HCT116 (cell line): Measurements from ENCODE around the gene LRRN4CL. TPM values are rescaled to one million over a fixed set of nuclear protein-coding genes. Genes with fewer than 3 reads are reported as not detected.

Experiments used
- ATAC-seq: fragments of 200-7000 bp; cut with Tn5 transposase; 2 replicates; pipeline ENCODE4 v1.9.1; 2020; ENCODE audit warnings: mild to moderate bottlenecking, moderate library complexity
- BruUV-seq: library from RNA; stranded (reverse); fragments of 400-500 nt; replicated peaks from 2 replicates; lab custom pipeline; 2021; lab: Mats Ljungman, UMichigan
- CTCF ChIA-PET: fragments of 300-600 bp; sonication (Branson Sonifier 250); formaldehyde crosslinking; loops from one replicate; lab custom pipeline; 2021; ENCODE audit warnings: antibody characterized with exemption; lab: Charles Lee
- POLR2A ChIA-PET: fragments of 300-600, 350-600 bp; sonication (Branson Sonifier 250); formaldehyde crosslinking; loops from one replicate; lab custom pipeline; 2021; ENCODE audit warnings: antibody characterized with exemption; lab: Charles Lee
- RAD21 ChIA-PET, 2 experiments: fragments of 300-600 bp; sonication (Branson Sonifier 250); formaldehyde crosslinking; loops; one replicate each; lab custom pipeline; 2023; ENCODE audit warnings: low total read pairs in 2 of 2; ENCODE audit not compliant: uncharacterized antibody in 2 of 2, unreplicated experiment in 2 of 2, low non-redundant PET in 1 of 2; lab: Charles Lee
- DNase-seq: peaks from one replicate; pipeline ENCODE4 v3.0.0-alpha.2; 2010; ENCODE audit warnings: low read depth, low spot score
- H2AFZ ChIP-seq: fragments of 200-600 bp; shearing (Covaris generic), sonication (generic); 2 replicates; pipeline ENCODE4 v1.6.1; 2017; ENCODE audit warnings: low read depth, mixed run types, mixed read lengths, antibody characterized with exemption, low read length; ENCODE audit not compliant: poor library complexity, severe bottlenecking
- H3K27ac ChIP-seq: 2 replicates; pipeline ENCODE4 v1.5.1; 2012; ENCODE audit warnings: low read depth, low read length
- H3K27me3 ChIP-seq: fragments of 200-600 bp; sonication (generic); 2 replicates; pipeline ENCODE4 v1.6.1; 2016; ENCODE audit warnings: mixed run types, low read length, mixed read lengths; ENCODE audit not compliant: insufficient read depth
- H3K36me3 ChIP-seq, 2 experiments: fragments of 200-500 bp in 1 of 2; fragments of 200-600 bp in 1 of 2; sonication (Bioruptor generic) in 1 of 2; sonication (generic) in 1 of 2; 2 replicates each; pipeline versions ENCODE4 v1.5.1 to v1.6.1; 2014 to 2016; ENCODE audit warnings: low read length in 2 of 2, inconsistent platforms in 1 of 2, mixed read lengths in 1 of 2, mixed run types in 1 of 2; ENCODE audit not compliant: insufficient read depth in 2 of 2, control insufficient read depth in 1 of 2
- H3K4me1 ChIP-seq, 2 experiments: fragments of 200-600 bp in 1 of 2; sonication (generic) in 1 of 2; 2 replicates each; pipeline versions ENCODE4 v1.5.1 to v1.6.1; 2012 to 2017; ENCODE audit warnings: low read length in 2 of 2, inconsistent platforms in 1 of 2, mild to moderate bottlenecking in 1 of 2, mixed read lengths in 1 of 2, mixed run types in 1 of 2, moderate library complexity in 1 of 2; ENCODE audit not compliant: insufficient read depth in 2 of 2, control insufficient read depth in 1 of 2
- H3K4me2 ChIP-seq: fragments of 200-600 bp; sonication (generic); 2 replicates; pipeline ENCODE4 v1.6.1; 2017; ENCODE audit warnings: mixed run types, low read length, mixed read lengths
- H3K4me3 ChIP-seq, 2 experiments: fragments of 200-600 bp in 1 of 2; sonication (generic) in 1 of 2; replicated peaks in 1 of 2; 2 replicates each; pipeline ENCODE4 v1.5.1; 2011 to 2016; ENCODE audit warnings: low read length in 2 of 2, control low read depth in 1 of 2, low read depth in 1 of 2, mild to moderate bottlenecking in 1 of 2, mixed read lengths in 1 of 2, mixed run types in 1 of 2
- H3K79me2 ChIP-seq: fragments of 200-600 bp; sonication (generic); 2 replicates; pipeline ENCODE4 v1.6.1; 2017; ENCODE audit warnings: mild to moderate bottlenecking, mixed run types, low read length, moderate library complexity, mixed read lengths; ENCODE audit not compliant: insufficient read depth
- H3K9ac ChIP-seq: fragments of 200-600 bp; sonication (generic); 2 replicates; pipeline ENCODE4 v1.6.1; 2016; ENCODE audit warnings: low read length, mixed read lengths
- H3K9me2 ChIP-seq: fragments of 200-600 bp; sonication (generic), shearing (Covaris generic); 2 replicates; pipeline ENCODE4 v1.6.1; 2017; ENCODE audit warnings: mixed run types, mild to moderate bottlenecking, moderate library complexity; ENCODE audit not compliant: insufficient read depth
- H3K9me3 ChIP-seq, 2 experiments: fragments of 200-500 bp in 1 of 2; fragments of 200-600 bp in 1 of 2; sonication (Bioruptor generic) in 1 of 2; sonication (generic) in 1 of 2; 2 replicates each; pipeline ENCODE4 v1.6.1; 2014 to 2017; ENCODE audit warnings: low read length in 2 of 2, mixed read lengths in 2 of 2, inconsistent platforms in 1 of 2, low read depth in 1 of 2, mild to moderate bottlenecking in 1 of 2, mixed run types in 1 of 2, moderate library complexity in 1 of 2; ENCODE audit not compliant: control insufficient read depth in 1 of 2, insufficient read depth in 1 of 2
- H4K20me1 ChIP-seq: fragments of 200-600 bp; sonication (generic), shearing (Covaris generic); 2 replicates; pipeline ENCODE4 v1.6.1; 2017; ENCODE audit warnings: mixed run types, mild to moderate bottlenecking, moderate library complexity; ENCODE audit not compliant: insufficient read depth
- EGR1 ChIP-seq: IDR thresholded peaks from 2 replicates; pipeline ENCODE4 v1.6.1; 2012; ENCODE audit warnings: low read depth
- EZH2 ChIP-seq: fragments of 200-600 bp; sonication (generic); IDR thresholded peaks from 2 replicates; pipeline ENCODE4 v1.6.1; 2017; ENCODE audit warnings: antibody characterized with exemption, mixed run types
- MAX ChIP-seq: IDR thresholded peaks from 2 replicates; pipeline ENCODE4 v1.6.1; 2012
- POLR2A ChIP-seq: IDR thresholded peaks from 2 replicates; pipeline ENCODE4 v1.7.0; 2011; ENCODE audit warnings: borderline replicate concordance; ENCODE audit not compliant: insufficient read depth, insufficient read length; ENCODE audit errors: extremely low read depth
- POLR2AphosphoS5 ChIP-seq: IDR thresholded peaks from 2 replicates; pipeline ENCODE4 v1.6.1; 2011; ENCODE audit warnings: mild to moderate bottlenecking, low read depth, low read length, moderate library complexity
- RAD21 ChIP-seq: IDR thresholded peaks from 2 replicates; pipeline ENCODE4 v1.6.1; 2012; ENCODE audit warnings: low read depth, mild to moderate bottlenecking
- SIN3A ChIP-seq: IDR thresholded peaks from 2 replicates; pipeline ENCODE4 v1.6.1; 2012; ENCODE audit warnings: low read depth
- SP1 ChIP-seq: IDR thresholded peaks from 2 replicates; pipeline ENCODE4 v1.6.1; 2012; ENCODE audit warnings: low read depth
- SRF ChIP-seq: IDR thresholded peaks from 2 replicates; pipeline ENCODE4 v1.6.1; 2012; ENCODE audit warnings: low read depth
- YY1 ChIP-seq: IDR thresholded peaks from 2 replicates; pipeline ENCODE4 v1.6.1; 2011; ENCODE audit warnings: low read length, low read depth, moderate library complexity, mild to moderate bottlenecking; ENCODE audit not compliant: insufficient replicate concordance; ENCODE audit errors: extremely low read depth
- ZFX ChIP-seq: fragments of 450-650 bp; IDR thresholded peaks from 2 replicates; pipeline ENCODE4 v1.6.1; 2017
- intact Hi-C: fragments of 100-400 bp; cut with micrococcal nuclease; formaldehyde crosslinking; loops from 2 replicates; pipeline ENCODE4 v1.10.0; 2022
- total RNA-seq: library from RNA; stranded (reverse); gene quantifications from one replicate; pipeline ENCODE4 v1.2.1, GENCODE V29; 2021; ENCODE audit not compliant: unreplicated experiment
- TF ChIP-seq, protein P1 (sequence below): IDR thresholded peaks from 2 replicates; pipeline ENCODE4 v1.6.1; 2011; ENCODE audit warnings: mild to moderate bottlenecking, low read length, moderate library complexity; ENCODE audit not compliant: insufficient replicate concordance; ENCODE audit errors: extremely low read depth

The LRRN4CL gene
- total RNA-seq, 1 experiment from 2014 or later = 0.71 TPM

- intact Hi-C loops = no loop called here
- H3K36me3 ChIP-seq = peaks cover 11 to 32% of the 10 kb centered on the region in 2 experiments; a peak in 3 of 4 replicates
- TF ChIP-seq POLR2AphosphoS5 (no peak), EZH2 (no peak), RAD21 (no peak), YY1 (no peak), POLR2A (no peak), SIN3A (no peak), MAX (no peak), SRF (no peak), ZFX (no peak), SP1 (no peak), EGR1 (no peak)
- TF ChIP-seq, protein P1, sequence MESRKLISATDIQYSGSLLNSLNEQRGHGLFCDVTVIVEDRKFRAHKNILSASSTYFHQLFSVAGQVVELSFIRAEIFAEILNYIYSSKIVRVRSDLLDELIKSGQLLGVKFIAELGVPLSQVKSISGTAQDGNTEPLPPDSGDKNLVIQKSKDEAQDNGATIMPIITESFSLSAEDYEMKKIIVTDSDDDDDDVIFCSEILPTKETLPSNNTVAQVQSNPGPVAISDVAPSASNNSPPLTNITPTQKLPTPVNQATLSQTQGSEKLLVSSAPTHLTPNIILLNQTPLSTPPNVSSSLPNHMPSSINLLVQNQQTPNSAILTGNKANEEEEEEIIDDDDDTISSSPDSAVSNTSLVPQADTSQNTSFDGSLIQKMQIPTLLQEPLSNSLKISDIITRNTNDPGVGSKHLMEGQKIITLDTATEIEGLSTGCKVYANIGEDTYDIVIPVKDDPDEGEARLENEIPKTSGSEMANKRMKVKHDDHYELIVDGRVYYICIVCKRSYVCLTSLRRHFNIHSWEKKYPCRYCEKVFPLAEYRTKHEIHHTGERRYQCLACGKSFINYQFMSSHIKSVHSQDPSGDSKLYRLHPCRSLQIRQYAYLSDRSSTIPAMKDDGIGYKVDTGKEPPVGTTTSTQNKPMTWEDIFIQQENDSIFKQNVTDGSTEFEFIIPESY = no peak
- no peaks in the 10 kb centered on the region for H4K20me1 ChIP-seq
- peaks cover 50% of the 10 kb centered on the region for H3K79me2 ChIP-seq
- H3K9me3 ChIP-seq = no peaks in the 10 kb centered on the region
- H3K4me3 ChIP-seq = peak overlapping the region; percentile 99
- peak; percentile 41 for ATAC-seq
- no peak for DNase-seq
- H3K4me2 ChIP-seq = peak overlapping the region; percentile 98
- H2AFZ ChIP-seq = no peak overlapping the region
- H3K4me1 ChIP-seq = peaks cover 18 to 37% of the 10 kb centered on the region in 2 experiments; a peak in 3 of 4 replicates
- POLR2A ChIA-PET = interaction anchor here (0.7 to 8.9 kb wide), 37 partner anchors 10 to 271 kb away, joined by 3 to 195 read pairs (median 5); partner anchors contain the start of genes B3GAT3, EEF1G, GANAB and HNRNPUL2
- RAD21 ChIA-PET = interaction anchor here in 1 of 2 experiments (1.7 kb wide), 1 partner anchor 11 kb away, joined by 6 read pairs; the partner anchor contains the start of gene INTS5
- H3K27me3 ChIP-seq = no peaks in the 10 kb centered on the region
- H3K9me2 ChIP-seq = no peaks in the 10 kb centered on the region
- TSS peak; percentile 76 for BruUV-seq
- peak overlapping the region; percentile 100 for H3K9ac ChIP-seq
- CTCF ChIA-PET = interaction anchor here (0.8 to 1.9 kb wide), 8 partner anchors 10 to 240 kb away, joined by 3 to 6 read pairs (median 4); partner anchors contain the start of genes INTS5 and TUT1
- peak overlapping the region; percentile 96 for H3K27ac ChIP-seq
Measured at GRCh38 chr11:62664405-62665074, 24.8 kb downstream of the LRRN4CL start.
